ENCODE results near the gene ASXL2.

DNA sequence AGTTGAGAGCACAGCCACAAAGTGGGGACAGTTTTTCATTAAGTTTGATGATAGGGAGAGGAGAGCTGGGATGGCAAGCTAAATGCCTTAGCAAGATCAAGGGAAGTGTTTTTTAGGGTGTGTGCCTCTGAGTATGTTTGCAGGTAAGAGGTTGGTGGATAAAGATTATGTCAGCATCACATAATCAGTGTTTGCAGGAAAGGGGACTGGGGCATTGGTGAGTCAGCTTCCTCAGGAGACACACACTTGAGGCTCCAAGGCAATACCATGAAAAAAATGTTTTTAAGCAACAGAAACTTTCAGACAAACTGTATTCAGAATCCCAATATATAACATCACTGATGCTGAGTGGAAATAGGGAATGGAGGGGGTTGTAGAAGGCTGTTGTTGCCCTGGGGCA lies 179.5 kb downstream of the ASXL2 start:
- TF ChIP-seq POLR2A (IDR thresholded peaks at IDR 0.05) (no peak), POLR2AphosphoS5 (IDR thresholded peaks at IDR 0.05) (no peak), EP300 (IDR thresholded peaks at IDR 0.05) (no peak)
- TF ChIP-seq, protein P1, sequence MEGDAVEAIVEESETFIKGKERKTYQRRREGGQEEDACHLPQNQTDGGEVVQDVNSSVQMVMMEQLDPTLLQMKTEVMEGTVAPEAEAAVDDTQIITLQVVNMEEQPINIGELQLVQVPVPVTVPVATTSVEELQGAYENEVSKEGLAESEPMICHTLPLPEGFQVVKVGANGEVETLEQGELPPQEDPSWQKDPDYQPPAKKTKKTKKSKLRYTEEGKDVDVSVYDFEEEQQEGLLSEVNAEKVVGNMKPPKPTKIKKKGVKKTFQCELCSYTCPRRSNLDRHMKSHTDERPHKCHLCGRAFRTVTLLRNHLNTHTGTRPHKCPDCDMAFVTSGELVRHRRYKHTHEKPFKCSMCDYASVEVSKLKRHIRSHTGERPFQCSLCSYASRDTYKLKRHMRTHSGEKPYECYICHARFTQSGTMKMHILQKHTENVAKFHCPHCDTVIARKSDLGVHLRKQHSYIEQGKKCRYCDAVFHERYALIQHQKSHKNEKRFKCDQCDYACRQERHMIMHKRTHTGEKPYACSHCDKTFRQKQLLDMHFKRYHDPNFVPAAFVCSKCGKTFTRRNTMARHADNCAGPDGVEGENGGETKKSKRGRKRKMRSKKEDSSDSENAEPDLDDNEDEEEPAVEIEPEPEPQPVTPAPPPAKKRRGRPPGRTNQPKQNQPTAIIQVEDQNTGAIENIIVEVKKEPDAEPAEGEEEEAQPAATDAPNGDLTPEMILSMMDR (IDR thresholded peaks at IDR 0.05): no peak
